ENCODE results near the gene PTCD2. TPM values are rescaled to one million over a fixed set of nuclear protein-coding genes. Genes with fewer than 3 reads are reported as not detected.

The PTCD2 gene
- total RNA-seq, 1 experiment from 2014 or later, result 12.7 TPM

DNA sequence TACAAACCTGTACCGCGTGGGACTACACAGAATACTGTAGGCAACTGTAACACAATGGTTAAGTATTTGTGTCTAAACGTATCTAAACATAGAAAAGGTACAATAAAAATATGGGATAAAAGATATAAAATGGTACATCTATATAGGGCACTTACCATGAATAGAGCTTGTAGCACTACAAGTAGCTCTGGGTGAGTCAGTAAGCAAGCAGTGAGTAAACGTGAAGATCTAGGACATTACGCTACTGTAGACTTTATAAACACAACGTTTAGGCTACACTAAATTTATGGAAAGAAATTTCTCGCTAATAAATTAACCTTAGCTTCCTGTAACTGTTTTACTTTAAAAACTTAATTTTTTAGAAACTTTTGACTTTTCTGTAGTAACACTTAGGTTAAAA lies 46.6 kb upstream of the PTCD2 start:
- Histone ChIP-seq H3K4me1 (ENCODE audit: insufficient read depth, low read length, poor library complexity, severe bottlenecking) (no peaks in the 10 kb centered on the region), H3K36me3 (ENCODE audit: insufficient read depth, low read length, poor library complexity, severe bottlenecking) (no peaks in the 10 kb centered on the region), H3K4me3 (ENCODE audit: low read depth, low read length, poor library complexity, severe bottlenecking) (no peak overlapping the region), H3K27me3 (replicated peaks; ENCODE audit: insufficient read depth, low read depth, low read length, poor library complexity) (no peaks in the 10 kb centered on the region), H3K9me3 (ENCODE audit: low read depth, low read length, poor library complexity, severe bottlenecking) (no peaks in the 10 kb centered on the region), H3K27ac (ENCODE audit: low read depth, low read length, poor library complexity, severe bottlenecking) (no peak overlapping the region)
- intact Hi-C loops (cut with micrococcal nuclease; ENCODE audit: unreplicated experiment), result no loop called here
- TF ChIP-seq, protein P1, sequence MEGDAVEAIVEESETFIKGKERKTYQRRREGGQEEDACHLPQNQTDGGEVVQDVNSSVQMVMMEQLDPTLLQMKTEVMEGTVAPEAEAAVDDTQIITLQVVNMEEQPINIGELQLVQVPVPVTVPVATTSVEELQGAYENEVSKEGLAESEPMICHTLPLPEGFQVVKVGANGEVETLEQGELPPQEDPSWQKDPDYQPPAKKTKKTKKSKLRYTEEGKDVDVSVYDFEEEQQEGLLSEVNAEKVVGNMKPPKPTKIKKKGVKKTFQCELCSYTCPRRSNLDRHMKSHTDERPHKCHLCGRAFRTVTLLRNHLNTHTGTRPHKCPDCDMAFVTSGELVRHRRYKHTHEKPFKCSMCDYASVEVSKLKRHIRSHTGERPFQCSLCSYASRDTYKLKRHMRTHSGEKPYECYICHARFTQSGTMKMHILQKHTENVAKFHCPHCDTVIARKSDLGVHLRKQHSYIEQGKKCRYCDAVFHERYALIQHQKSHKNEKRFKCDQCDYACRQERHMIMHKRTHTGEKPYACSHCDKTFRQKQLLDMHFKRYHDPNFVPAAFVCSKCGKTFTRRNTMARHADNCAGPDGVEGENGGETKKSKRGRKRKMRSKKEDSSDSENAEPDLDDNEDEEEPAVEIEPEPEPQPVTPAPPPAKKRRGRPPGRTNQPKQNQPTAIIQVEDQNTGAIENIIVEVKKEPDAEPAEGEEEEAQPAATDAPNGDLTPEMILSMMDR (conservative IDR thresholded peaks at IDR 0.05; ENCODE audit: low read depth, low read length), result no peak
- no peak for TF ChIP-seq EZH2 (IDR thresholded peaks at IDR 0.05; ENCODE audit: borderline replicate concordance, low read depth, low read length, poor library complexity, severe bottlenecking)
- no TSS peak for BruUV-seq (replicated peaks)
- CTCF ChIA-PET, result no interaction called here
- DNase-seq (ENCODE audit: low spot score), result no peak
- POLR2A ChIA-PET (ENCODE audit: low non-redundant PET), result no interaction called here

DNA sequence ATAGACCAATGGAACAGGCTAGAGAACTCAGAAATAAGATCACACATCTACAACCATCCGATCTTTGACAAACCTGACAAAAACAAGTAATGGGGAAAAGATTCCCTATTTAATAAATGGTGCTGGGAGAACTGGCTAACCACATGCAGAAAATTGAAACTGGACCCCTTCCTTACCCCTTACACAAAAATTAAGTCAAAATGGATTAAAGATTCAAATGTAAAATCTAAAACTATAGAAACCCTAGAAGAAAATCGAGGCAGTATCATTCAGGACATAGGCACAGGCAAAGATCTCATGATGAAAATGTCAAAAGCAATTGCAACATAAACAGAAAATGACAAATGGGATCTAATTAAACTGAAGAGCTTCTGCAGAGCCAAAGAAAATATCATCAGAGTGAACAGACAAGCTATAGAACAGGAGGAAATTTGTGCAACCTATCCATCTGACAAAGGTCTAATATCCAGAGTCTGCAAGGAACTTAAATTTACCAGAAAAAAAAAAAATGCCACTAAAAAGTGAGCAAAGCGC lies 43.9 kb upstream of the PTCD2 start:
- no peak for DNase-seq (ENCODE audit: low spot score)
- BruUV-seq (replicated peaks), result no TSS peak
- Histone ChIP-seq H3K4me1 (ENCODE audit: insufficient read depth, low read length, poor library complexity, severe bottlenecking) (peaks cover 16% of the 10 kb centered on the region), H3K9me3 (ENCODE audit: low read depth, low read length, poor library complexity, severe bottlenecking) (no peaks in the 10 kb centered on the region), H3K4me3 (ENCODE audit: low read depth, low read length, poor library complexity, severe bottlenecking) (no peak overlapping the region), H3K27ac (ENCODE audit: low read depth, low read length, poor library complexity, severe bottlenecking) (no peak overlapping the region), H3K27me3 (replicated peaks; ENCODE audit: insufficient read depth, low read depth, low read length, poor library complexity) (no peaks in the 10 kb centered on the region), H3K36me3 (ENCODE audit: insufficient read depth, low read length, poor library complexity, severe bottlenecking) (no peaks in the 10 kb centered on the region)
- TF ChIP-seq, protein P1 (conservative IDR thresholded peaks at IDR 0.05; ENCODE audit: low read depth, low read length), result no peak
- TF ChIP-seq EZH2 (IDR thresholded peaks at IDR 0.05; ENCODE audit: borderline replicate concordance, low read depth, low read length, poor library complexity, severe bottlenecking), result no peak
- ChIA-PET POLR2A (ENCODE audit: low non-redundant PET) (no interaction called here), CTCF (no interaction called here)
- intact Hi-C loops (cut with micrococcal nuclease; ENCODE audit: unreplicated experiment), result no loop called here

DNA sequence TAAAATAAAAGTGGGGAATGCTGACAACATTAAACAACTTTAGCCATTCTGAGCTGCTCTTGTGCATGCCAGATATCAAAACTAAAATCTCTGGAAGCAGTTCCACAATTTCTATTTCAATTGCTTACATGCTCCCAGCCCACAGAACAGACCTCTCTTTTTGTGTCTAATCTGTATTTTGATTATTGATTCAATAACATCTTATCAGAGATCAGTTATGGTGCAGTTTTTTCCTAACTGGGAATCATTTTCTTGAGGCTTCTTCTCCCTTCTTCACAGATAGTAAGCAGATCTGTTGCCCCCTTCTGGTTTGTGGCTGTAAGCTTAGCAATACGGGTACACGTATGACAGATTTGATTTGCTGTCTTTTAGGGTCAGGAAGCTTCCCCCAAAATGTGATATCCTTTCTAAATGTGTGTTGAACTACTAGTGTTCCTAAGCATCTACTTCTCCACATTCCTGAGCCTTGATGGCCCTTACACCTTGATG lies 39.5 kb upstream of the PTCD2 start:
- no TSS peak for BruUV-seq (replicated peaks)
- CTCF ChIA-PET, result interaction anchor here (1.0 to 1.3 kb wide), 3 partner anchors 32 to 498 kb away, joined by 3 to 10 read pairs (median 3); no protein-coding TSS in a partner anchor

More for the DNA sequence above, 39.5 kb upstream of the PTCD2 start:
- no peaks in the 10 kb centered on the region for H3K27me3 ChIP-seq (replicated peaks; ENCODE audit: insufficient read depth, low read depth, low read length, poor library complexity)
- no peak for TF ChIP-seq EZH2 (IDR thresholded peaks at IDR 0.05; ENCODE audit: borderline replicate concordance, low read depth, low read length, poor library complexity, severe bottlenecking)
- TF ChIP-seq, protein P1 (conservative IDR thresholded peaks at IDR 0.05; ENCODE audit: low read depth, low read length), result peak; percentile 81
- H3K4me3 ChIP-seq (ENCODE audit: low read depth, low read length, poor library complexity, severe bottlenecking), result no peak overlapping the region
- peak overlapping the region; percentile 90 for H3K27ac ChIP-seq (ENCODE audit: low read depth, low read length, poor library complexity, severe bottlenecking)
- intact Hi-C loops (cut with micrococcal nuclease; ENCODE audit: unreplicated experiment), result loop anchor here (5.0 kb wide), 1 partner anchor 143 kb away; no protein-coding TSS in a partner anchor
- H3K4me1 ChIP-seq (ENCODE audit: insufficient read depth, low read length, poor library complexity, severe bottlenecking), result peaks cover 40% of the 10 kb centered on the region
- no peaks in the 10 kb centered on the region for H3K9me3 ChIP-seq (ENCODE audit: low read depth, low read length, poor library complexity, severe bottlenecking)
- DNase-seq (ENCODE audit: low spot score), result peak; percentile 75
- no peaks in the 10 kb centered on the region for H3K36me3 ChIP-seq (ENCODE audit: insufficient read depth, low read length, poor library complexity, severe bottlenecking)
- POLR2A ChIA-PET (ENCODE audit: low non-redundant PET), result interaction anchor here (0.5 to 0.7 kb wide), 4 partner anchors 23 to 170 kb away, joined by 3 to 5 read pairs (median 4); partner anchors contain the start of genes MRPS27 and PTCD2
